ENCODE data around the gene LHX6. TPM values are rescaled to one million over a fixed set of nuclear protein-coding genes. Genes with fewer than 3 reads are reported as not detected.

LHX6 gene
- total and polyA plus RNA-seq, 2 of the 4 experiments (the other 2 are of a cell fraction) = under 0.01 to 0.05 TPM

- H3K14ac ChIP-seq (replicated peaks; ENCODE audit: low read depth, low read length) = no peak overlapping the region
- no peak overlapping the region for H3K27ac ChIP-seq (ENCODE audit: insufficient read depth, low read length)
- H3K27me3 ChIP-seq (ENCODE audit: control insufficient read depth, insufficient read depth, low read length) = peaks cover 94% of the 10 kb centered on the region
- no peak overlapping the region for H3K18ac ChIP-seq (ENCODE audit: low read depth, low read length)
- no peak overlapping the region for H4K8ac ChIP-seq (ENCODE audit: low read depth in 2 of 2, low read length in 2 of 2)
- H2BK120ac ChIP-seq (ENCODE audit: low read depth, low read length) = no peak overlapping the region
- no peak overlapping the region for H2AK5ac ChIP-seq (ENCODE audit: low read depth, low read length)
- no peak overlapping the region for H2BK15ac ChIP-seq (ENCODE audit: low read depth, low read length)
- dilution Hi-C loops (cut with HindIII; ENCODE audit: low sequenced_read_pairs, unreplicated experiment) = no loop called here
- no peaks in the 10 kb centered on the region; the same call in 1 of the 2 replicates for H3K4me1 ChIP-seq (ENCODE audit: control insufficient read depth, insufficient read depth, low read length)
- H2BK20ac ChIP-seq (ENCODE audit: low read depth, low read length) = no peak overlapping the region
- H3K4me2 ChIP-seq (ENCODE audit: low read depth, low read length) = no peak overlapping the region
- peak overlapping the region; percentile 63 for H2AFZ ChIP-seq (replicated peaks; ENCODE audit: low read length, poor library complexity)
- 0 out of 2 replicates have a peak overlapping the region, but pooled peaks have one; percentile 56 for H3K23ac ChIP-seq (ENCODE audit: low read depth, low read length)
- DNase-seq (no peak), ATAC-seq (ENCODE audit: low read depth) (no peak)
- peaks cover 2% of the 10 kb centered on the region; the same call in 1 of the 2 replicates for H3K9me3 ChIP-seq (ENCODE audit: control insufficient read depth, insufficient read depth, low read length)
- H3K9ac ChIP-seq (ENCODE audit: low read depth, low read length) = no peak overlapping the region
- no peaks in the 10 kb centered on the region for H3K36me3 ChIP-seq (ENCODE audit: control insufficient read depth, insufficient read depth, low read length)
- H2BK5ac ChIP-seq (ENCODE audit: low read depth, low read length, poor library complexity, severe bottlenecking) = no peak overlapping the region
- ChIA-PET CTCF (no interaction called here), POLR2A (ENCODE audit: unreplicated experiment) (no interaction called here)
- H4K20me1 ChIP-seq (ENCODE audit: insufficient read depth, low read length) = peaks cover 12% of the 10 kb centered on the region; the same call in 1 of the 2 replicates
- H2AK9ac ChIP-seq (replicated peaks; ENCODE audit: low read depth, low read length, poor library complexity) = no peak overlapping the region
- no peak overlapping the region for H4K5ac ChIP-seq (ENCODE audit: low read depth, low read length)
- H3K4me3 ChIP-seq (ENCODE audit: insufficient read depth, low read depth, low read length) = no peak overlapping the region
- intact Hi-C loops (cut with micrococcal nuclease) = no loop called here
- no peak overlapping the region for H4K91ac ChIP-seq (ENCODE audit: insufficient read depth, low read depth, low read length)
- no peaks in the 10 kb centered on the region for H3K79me1 ChIP-seq (ENCODE audit: low read depth in 1 of 2, low read length in 2 of 2)
- no peak overlapping the region for H3K56ac ChIP-seq (ENCODE audit: extremely low read depth, insufficient read depth, low read length)
- WGBS, 2 experiments (ENCODE audit: extremely low coverage in 2 of 2, insufficient read length in 1 of 2) = 7% methylated on average over 16 of the region's 59 CpGs; no CpG with 5 or more reads in 1 of the 2 experiments
- no peak overlapping the region for H3K4ac ChIP-seq (ENCODE audit: low read depth, low read length)
- H3K9me1 ChIP-seq (ENCODE audit: insufficient read depth, low read length) = 0 out of 2 replicates have a peak, but pooled peaks cover 4% of the 10 kb centered on the region
- no TSS peak for BruUV-seq (replicated peaks)
- TF ChIP-seq, protein P1, sequence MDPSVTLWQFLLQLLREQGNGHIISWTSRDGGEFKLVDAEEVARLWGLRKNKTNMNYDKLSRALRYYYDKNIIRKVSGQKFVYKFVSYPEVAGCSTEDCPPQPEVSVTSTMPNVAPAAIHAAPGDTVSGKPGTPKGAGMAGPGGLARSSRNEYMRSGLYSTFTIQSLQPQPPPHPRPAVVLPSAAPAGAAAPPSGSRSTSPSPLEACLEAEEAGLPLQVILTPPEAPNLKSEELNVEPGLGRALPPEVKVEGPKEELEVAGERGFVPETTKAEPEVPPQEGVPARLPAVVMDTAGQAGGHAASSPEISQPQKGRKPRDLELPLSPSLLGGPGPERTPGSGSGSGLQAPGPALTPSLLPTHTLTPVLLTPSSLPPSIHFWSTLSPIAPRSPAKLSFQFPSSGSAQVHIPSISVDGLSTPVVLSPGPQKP (IDR thresholded peaks at IDR 0.05; ENCODE audit: borderline replicate concordance, low read depth, low read length) = no peak
- no peak for TF ChIP-seq MAZ (IDR thresholded peaks at IDR 0.05; ENCODE audit: borderline replicate concordance, low read depth, low read length)
- TF ChIP-seq CHD1 (IDR thresholded peaks at IDR 0.05; ENCODE audit: low read depth, low read length) = no peak
- no peak for TF ChIP-seq RFX5 (IDR thresholded peaks at IDR 0.05; ENCODE audit: low read depth, low read length)
- TF ChIP-seq MXI1 (IDR thresholded peaks at IDR 0.05; ENCODE audit: borderline replicate concordance, low read depth, low read length) = no peak
- no peak for TF ChIP-seq BHLHE40 (IDR thresholded peaks at IDR 0.05; ENCODE audit: low read depth, low read length)
- no peak for TF ChIP-seq FOS (IDR thresholded peaks at IDR 0.05; ENCODE audit: low read depth, low read length)
- TF ChIP-seq CEBPB (IDR thresholded peaks at IDR 0.05; ENCODE audit: low read depth, low read length) = no peak
- TF ChIP-seq MAFK (IDR thresholded peaks at IDR 0.05; ENCODE audit: low read depth, low read length) = no peak
- TF ChIP-seq SMC3 (IDR thresholded peaks at IDR 0.05; ENCODE audit: low read depth, low read length) = no peak
- no peak for TF ChIP-seq POLR2A (IDR thresholded peaks at IDR 0.05; ENCODE audit: low read depth, low read length)
- TF ChIP-seq RCOR1 (IDR thresholded peaks at IDR 0.05; ENCODE audit: insufficient replicate concordance, low read length) = no peak
- no peak for TF ChIP-seq USF2 (IDR thresholded peaks at IDR 0.05; ENCODE audit: low read depth, low read length)
- no peak for TF ChIP-seq NFE2L2 (IDR thresholded peaks at IDR 0.05; ENCODE audit: low read depth, low read length)
- in situ Hi-C loops (cut with MboI; ENCODE audit: low sequenced_read_pairs) = no loop called here
Measured at GRCh38 chr9:122226758-122227574, 1.8 kb downstream of the LHX6 start.
